ENCODE results near the gene CLIC3.

- TF ChIP-seq, protein P1, sequence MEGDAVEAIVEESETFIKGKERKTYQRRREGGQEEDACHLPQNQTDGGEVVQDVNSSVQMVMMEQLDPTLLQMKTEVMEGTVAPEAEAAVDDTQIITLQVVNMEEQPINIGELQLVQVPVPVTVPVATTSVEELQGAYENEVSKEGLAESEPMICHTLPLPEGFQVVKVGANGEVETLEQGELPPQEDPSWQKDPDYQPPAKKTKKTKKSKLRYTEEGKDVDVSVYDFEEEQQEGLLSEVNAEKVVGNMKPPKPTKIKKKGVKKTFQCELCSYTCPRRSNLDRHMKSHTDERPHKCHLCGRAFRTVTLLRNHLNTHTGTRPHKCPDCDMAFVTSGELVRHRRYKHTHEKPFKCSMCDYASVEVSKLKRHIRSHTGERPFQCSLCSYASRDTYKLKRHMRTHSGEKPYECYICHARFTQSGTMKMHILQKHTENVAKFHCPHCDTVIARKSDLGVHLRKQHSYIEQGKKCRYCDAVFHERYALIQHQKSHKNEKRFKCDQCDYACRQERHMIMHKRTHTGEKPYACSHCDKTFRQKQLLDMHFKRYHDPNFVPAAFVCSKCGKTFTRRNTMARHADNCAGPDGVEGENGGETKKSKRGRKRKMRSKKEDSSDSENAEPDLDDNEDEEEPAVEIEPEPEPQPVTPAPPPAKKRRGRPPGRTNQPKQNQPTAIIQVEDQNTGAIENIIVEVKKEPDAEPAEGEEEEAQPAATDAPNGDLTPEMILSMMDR (IDR thresholded peaks at IDR 0.05; ENCODE audit: low read length): no peak
- TF ChIP-seq EZH2 (IDR thresholded peaks at IDR 0.05; ENCODE audit: borderline replicate concordance, low read length): no peak
Measured at GRCh38 chr9:137016436-137016835, 20.1 kb upstream of the CLIC3 start.
